HCT116 (cell line): ENCODE data around the gene HIVEP3. TPM values are rescaled to one million over a fixed set of nuclear protein-coding genes. Genes with fewer than 3 reads are reported as not detected.

Source experiments
- ATAC-seq: fragments of 200-7000 bp; cut with Tn5 transposase; 2 replicates; pipeline ENCODE4 v1.9.1; 2020; ENCODE audit warnings: mild to moderate bottlenecking, moderate library complexity
- BruUV-seq: library from RNA; stranded (reverse); fragments of 400-500 nt; replicated peaks from 2 replicates; lab custom pipeline; 2021; lab: Mats Ljungman, UMichigan
- CTCF ChIA-PET: fragments of 300-600 bp; sonication (Branson Sonifier 250); formaldehyde crosslinking; loops from one replicate; lab custom pipeline; 2021; ENCODE audit warnings: antibody characterized with exemption; lab: Charles Lee
- POLR2A ChIA-PET: fragments of 300-600, 350-600 bp; sonication (Branson Sonifier 250); formaldehyde crosslinking; loops from one replicate; lab custom pipeline; 2021; ENCODE audit warnings: antibody characterized with exemption; lab: Charles Lee
- RAD21 ChIA-PET, 2 experiments: fragments of 300-600 bp; sonication (Branson Sonifier 250); formaldehyde crosslinking; loops; one replicate each; lab custom pipeline; 2023; ENCODE audit warnings: low total read pairs in 2 of 2; ENCODE audit not compliant: uncharacterized antibody in 2 of 2, unreplicated experiment in 2 of 2, low non-redundant PET in 1 of 2; lab: Charles Lee
- DNase-seq: peaks from one replicate; pipeline ENCODE4 v3.0.0-alpha.2; 2010; ENCODE audit warnings: low read depth, low spot score
- H2AFZ ChIP-seq: fragments of 200-600 bp; shearing (Covaris generic), sonication (generic); 2 replicates; pipeline ENCODE4 v1.6.1; 2017; ENCODE audit warnings: low read depth, mixed run types, mixed read lengths, antibody characterized with exemption, low read length; ENCODE audit not compliant: poor library complexity, severe bottlenecking
- H3K27ac ChIP-seq: 2 replicates; pipeline ENCODE4 v1.5.1; 2012; ENCODE audit warnings: low read depth, low read length
- H3K27me3 ChIP-seq: fragments of 200-600 bp; sonication (generic); 2 replicates; pipeline ENCODE4 v1.6.1; 2016; ENCODE audit warnings: mixed run types, low read length, mixed read lengths; ENCODE audit not compliant: insufficient read depth
- H3K36me3 ChIP-seq, 2 experiments: fragments of 200-500 bp in 1 of 2; fragments of 200-600 bp in 1 of 2; sonication (Bioruptor generic) in 1 of 2; sonication (generic) in 1 of 2; 2 replicates each; pipeline versions ENCODE4 v1.5.1 to v1.6.1; 2014 to 2016; ENCODE audit warnings: low read length in 2 of 2, inconsistent platforms in 1 of 2, mixed read lengths in 1 of 2, mixed run types in 1 of 2; ENCODE audit not compliant: insufficient read depth in 2 of 2, control insufficient read depth in 1 of 2
- H3K4me1 ChIP-seq, 2 experiments: fragments of 200-600 bp in 1 of 2; sonication (generic) in 1 of 2; 2 replicates each; pipeline versions ENCODE4 v1.5.1 to v1.6.1; 2012 to 2017; ENCODE audit warnings: low read length in 2 of 2, inconsistent platforms in 1 of 2, mild to moderate bottlenecking in 1 of 2, mixed read lengths in 1 of 2, mixed run types in 1 of 2, moderate library complexity in 1 of 2; ENCODE audit not compliant: insufficient read depth in 2 of 2, control insufficient read depth in 1 of 2
- H3K4me2 ChIP-seq: fragments of 200-600 bp; sonication (generic); 2 replicates; pipeline ENCODE4 v1.6.1; 2017; ENCODE audit warnings: mixed run types, low read length, mixed read lengths
- H3K4me3 ChIP-seq, 2 experiments: fragments of 200-600 bp in 1 of 2; sonication (generic) in 1 of 2; replicated peaks in 1 of 2; 2 replicates each; pipeline ENCODE4 v1.5.1; 2011 to 2016; ENCODE audit warnings: low read length in 2 of 2, control low read depth in 1 of 2, low read depth in 1 of 2, mild to moderate bottlenecking in 1 of 2, mixed read lengths in 1 of 2, mixed run types in 1 of 2
- H3K79me2 ChIP-seq: fragments of 200-600 bp; sonication (generic); 2 replicates; pipeline ENCODE4 v1.6.1; 2017; ENCODE audit warnings: mild to moderate bottlenecking, mixed run types, low read length, moderate library complexity, mixed read lengths; ENCODE audit not compliant: insufficient read depth
- H3K9ac ChIP-seq: fragments of 200-600 bp; sonication (generic); 2 replicates; pipeline ENCODE4 v1.6.1; 2016; ENCODE audit warnings: low read length, mixed read lengths
- H3K9me2 ChIP-seq: fragments of 200-600 bp; sonication (generic), shearing (Covaris generic); 2 replicates; pipeline ENCODE4 v1.6.1; 2017; ENCODE audit warnings: mixed run types, mild to moderate bottlenecking, moderate library complexity; ENCODE audit not compliant: insufficient read depth
- H3K9me3 ChIP-seq, 2 experiments: fragments of 200-500 bp in 1 of 2; fragments of 200-600 bp in 1 of 2; sonication (Bioruptor generic) in 1 of 2; sonication (generic) in 1 of 2; 2 replicates each; pipeline ENCODE4 v1.6.1; 2014 to 2017; ENCODE audit warnings: low read length in 2 of 2, mixed read lengths in 2 of 2, inconsistent platforms in 1 of 2, low read depth in 1 of 2, mild to moderate bottlenecking in 1 of 2, mixed run types in 1 of 2, moderate library complexity in 1 of 2; ENCODE audit not compliant: control insufficient read depth in 1 of 2, insufficient read depth in 1 of 2
- H4K20me1 ChIP-seq: fragments of 200-600 bp; sonication (generic), shearing (Covaris generic); 2 replicates; pipeline ENCODE4 v1.6.1; 2017; ENCODE audit warnings: mixed run types, mild to moderate bottlenecking, moderate library complexity; ENCODE audit not compliant: insufficient read depth
- CBX3 ChIP-seq: IDR thresholded peaks from 2 replicates; pipeline ENCODE4 v1.6.1; 2012; ENCODE audit warnings: low read depth
- CEBPB ChIP-seq: IDR thresholded peaks from 2 replicates; pipeline ENCODE4 v1.6.1; 2012; ENCODE audit warnings: low read depth
- EGR1 ChIP-seq: IDR thresholded peaks from 2 replicates; pipeline ENCODE4 v1.6.1; 2012; ENCODE audit warnings: low read depth
- ELF1 ChIP-seq: IDR thresholded peaks from 2 replicates; pipeline ENCODE4 v1.6.1; 2012; ENCODE audit warnings: low read depth, borderline replicate concordance
- EZH2 ChIP-seq: fragments of 200-600 bp; sonication (generic); IDR thresholded peaks from 2 replicates; pipeline ENCODE4 v1.6.1; 2017; ENCODE audit warnings: antibody characterized with exemption, mixed run types
- EZH2phosphoT487 ChIP-seq: fragments of 200-600 bp; IDR thresholded peaks from 2 replicates; pipeline ENCODE4 v1.6.1; 2018; ENCODE audit warnings: antibody characterized with exemption, borderline replicate concordance
- FOSL1 ChIP-seq: IDR thresholded peaks from 2 replicates; pipeline ENCODE4 v1.6.1; 2012; ENCODE audit warnings: low read depth
- JUND ChIP-seq: IDR thresholded peaks from 2 replicates; pipeline ENCODE4 v1.6.1; 2012
- POLR2A ChIP-seq: IDR thresholded peaks from 2 replicates; pipeline ENCODE4 v1.7.0; 2011; ENCODE audit warnings: borderline replicate concordance; ENCODE audit not compliant: insufficient read depth, insufficient read length; ENCODE audit errors: extremely low read depth
- POLR2AphosphoS5 ChIP-seq: IDR thresholded peaks from 2 replicates; pipeline ENCODE4 v1.6.1; 2011; ENCODE audit warnings: mild to moderate bottlenecking, low read depth, low read length, moderate library complexity
- SP1 ChIP-seq: IDR thresholded peaks from 2 replicates; pipeline ENCODE4 v1.6.1; 2012; ENCODE audit warnings: low read depth
- SRF ChIP-seq: IDR thresholded peaks from 2 replicates; pipeline ENCODE4 v1.6.1; 2012; ENCODE audit warnings: low read depth
- TCF7L2 ChIP-seq: IDR thresholded peaks from 2 replicates; pipeline ENCODE4 v1.7.0; 2011; ENCODE audit warnings: borderline replicate concordance, inconsistent platforms; ENCODE audit not compliant: insufficient read depth, insufficient read length; ENCODE audit errors: extremely low read depth
- YY1 ChIP-seq: IDR thresholded peaks from 2 replicates; pipeline ENCODE4 v1.6.1; 2011; ENCODE audit warnings: low read length, low read depth, moderate library complexity, mild to moderate bottlenecking; ENCODE audit not compliant: insufficient replicate concordance; ENCODE audit errors: extremely low read depth
- ZNF274 ChIP-seq: fragments of 200-500 bp; sonication (Bioruptor generic); IDR thresholded peaks from 2 replicates; pipeline ENCODE4 v1.6.1; 2014; ENCODE audit warnings: mild to moderate bottlenecking, low read depth, low read length, inconsistent platforms
- intact Hi-C: fragments of 100-400 bp; cut with micrococcal nuclease; formaldehyde crosslinking; loops from 2 replicates; pipeline ENCODE4 v1.10.0; 2022
- total RNA-seq: library from RNA; stranded (reverse); gene quantifications from one replicate; pipeline ENCODE4 v1.2.1, GENCODE V29; 2021; ENCODE audit not compliant: unreplicated experiment
- TF ChIP-seq, protein P1 (sequence below), 3 experiments: fragments of 200-600 bp in 1 of 3; sonication (generic) in 1 of 3; IDR thresholded peaks in 2 of 3; conservative IDR thresholded peaks in 1 of 3; 2 replicates each; pipeline ENCODE4 v1.5.1; 2012 to 2017; ENCODE audit warnings: low read depth in 2 of 3, low read length in 2 of 3, antibody characterized with exemption in 1 of 3, borderline replicate concordance in 1 of 3, control low read depth in 1 of 3, mild to moderate bottlenecking in 1 of 3, mixed read lengths in 1 of 3, mixed run types in 1 of 3, moderate library complexity in 1 of 3; ENCODE audit not compliant: insufficient read depth in 1 of 3
- TF ChIP-seq, protein P2 (sequence below): IDR thresholded peaks from 2 replicates; pipeline ENCODE4 v1.6.1; 2011; ENCODE audit warnings: mild to moderate bottlenecking, low read length, moderate library complexity; ENCODE audit not compliant: insufficient replicate concordance; ENCODE audit errors: extremely low read depth
- TF ChIP-seq, protein P3 (sequence below): IDR thresholded peaks from 2 replicates; pipeline ENCODE4 v1.6.1; 2012
- TF ChIP-seq, protein P4 (sequence below): IDR thresholded peaks from 2 replicates; pipeline ENCODE4 v1.6.1; 2012; ENCODE audit warnings: low read depth
- TF ChIP-seq, protein P5 (sequence below): IDR thresholded peaks from 2 replicates; pipeline ENCODE4 v1.6.1; 2012

The HIVEP3 gene
- total RNA-seq, 1 experiment from 2014 or later = 7.1 TPM

DNA sequence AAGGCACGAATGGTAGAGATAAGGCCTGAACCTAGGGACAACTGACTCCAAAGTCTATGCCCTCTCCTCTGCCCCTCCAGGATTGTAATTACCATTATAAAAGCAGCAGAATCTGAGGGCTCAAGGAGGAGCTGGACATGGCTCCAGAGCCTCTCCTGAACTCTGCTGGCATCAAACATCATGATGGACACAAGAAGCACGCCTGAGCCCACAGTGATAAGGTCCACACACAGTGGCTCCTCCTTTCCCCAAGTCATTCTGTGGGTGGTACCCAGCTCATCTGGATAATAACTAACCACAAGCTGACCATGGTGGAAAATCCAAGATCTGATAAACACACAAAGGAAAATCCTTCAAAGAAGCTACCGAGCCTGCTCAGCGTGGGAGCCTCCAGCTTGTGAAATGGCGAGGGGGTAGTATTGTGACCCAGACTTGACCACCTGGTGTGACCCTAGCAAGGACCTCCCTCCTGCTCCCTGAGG is 85.2 kb downstream of the HIVEP3 start:
- no peaks in the 10 kb centered on the region for H3K36me3 ChIP-seq
- ATAC-seq (no peak), DNase-seq (no peak)
- CTCF ChIA-PET = no interaction called here
- no peak overlapping the region for H2AFZ ChIP-seq
- RAD21 ChIA-PET = no interaction called here
- no peaks in the 10 kb centered on the region for H3K9me2 ChIP-seq
- no peak overlapping the region for H3K4me2 ChIP-seq
- H3K4me1 ChIP-seq = no peaks in the 10 kb centered on the region
- H3K9me3 ChIP-seq = no peaks in the 10 kb centered on the region
- POLR2A ChIA-PET = no interaction called here
- TF ChIP-seq FOSL1 = no peak
- TF ChIP-seq TCF7L2 = no peak
- TF ChIP-seq, protein P1, sequence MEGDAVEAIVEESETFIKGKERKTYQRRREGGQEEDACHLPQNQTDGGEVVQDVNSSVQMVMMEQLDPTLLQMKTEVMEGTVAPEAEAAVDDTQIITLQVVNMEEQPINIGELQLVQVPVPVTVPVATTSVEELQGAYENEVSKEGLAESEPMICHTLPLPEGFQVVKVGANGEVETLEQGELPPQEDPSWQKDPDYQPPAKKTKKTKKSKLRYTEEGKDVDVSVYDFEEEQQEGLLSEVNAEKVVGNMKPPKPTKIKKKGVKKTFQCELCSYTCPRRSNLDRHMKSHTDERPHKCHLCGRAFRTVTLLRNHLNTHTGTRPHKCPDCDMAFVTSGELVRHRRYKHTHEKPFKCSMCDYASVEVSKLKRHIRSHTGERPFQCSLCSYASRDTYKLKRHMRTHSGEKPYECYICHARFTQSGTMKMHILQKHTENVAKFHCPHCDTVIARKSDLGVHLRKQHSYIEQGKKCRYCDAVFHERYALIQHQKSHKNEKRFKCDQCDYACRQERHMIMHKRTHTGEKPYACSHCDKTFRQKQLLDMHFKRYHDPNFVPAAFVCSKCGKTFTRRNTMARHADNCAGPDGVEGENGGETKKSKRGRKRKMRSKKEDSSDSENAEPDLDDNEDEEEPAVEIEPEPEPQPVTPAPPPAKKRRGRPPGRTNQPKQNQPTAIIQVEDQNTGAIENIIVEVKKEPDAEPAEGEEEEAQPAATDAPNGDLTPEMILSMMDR (IDR thresholded peaks at IDR 0.05 in 2 of 3, conservative IDR thresholded peaks at IDR 0.05 in 1 of 3; ENCODE audit: borderline replicate concordance in 1 of 3, insufficient read depth in 1 of 3, low read depth in 2 of 3, low read length in 2 of 3) = no peak
- no peak for TF ChIP-seq YY1
- TF ChIP-seq, protein P2, sequence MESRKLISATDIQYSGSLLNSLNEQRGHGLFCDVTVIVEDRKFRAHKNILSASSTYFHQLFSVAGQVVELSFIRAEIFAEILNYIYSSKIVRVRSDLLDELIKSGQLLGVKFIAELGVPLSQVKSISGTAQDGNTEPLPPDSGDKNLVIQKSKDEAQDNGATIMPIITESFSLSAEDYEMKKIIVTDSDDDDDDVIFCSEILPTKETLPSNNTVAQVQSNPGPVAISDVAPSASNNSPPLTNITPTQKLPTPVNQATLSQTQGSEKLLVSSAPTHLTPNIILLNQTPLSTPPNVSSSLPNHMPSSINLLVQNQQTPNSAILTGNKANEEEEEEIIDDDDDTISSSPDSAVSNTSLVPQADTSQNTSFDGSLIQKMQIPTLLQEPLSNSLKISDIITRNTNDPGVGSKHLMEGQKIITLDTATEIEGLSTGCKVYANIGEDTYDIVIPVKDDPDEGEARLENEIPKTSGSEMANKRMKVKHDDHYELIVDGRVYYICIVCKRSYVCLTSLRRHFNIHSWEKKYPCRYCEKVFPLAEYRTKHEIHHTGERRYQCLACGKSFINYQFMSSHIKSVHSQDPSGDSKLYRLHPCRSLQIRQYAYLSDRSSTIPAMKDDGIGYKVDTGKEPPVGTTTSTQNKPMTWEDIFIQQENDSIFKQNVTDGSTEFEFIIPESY = no peak
- TF ChIP-seq ELF1 = no peak
- TF ChIP-seq CBX3 = no peak
- TF ChIP-seq ZNF274 = no peak
- TF ChIP-seq POLR2AphosphoS5 = no peak
- TF ChIP-seq, protein P3, sequence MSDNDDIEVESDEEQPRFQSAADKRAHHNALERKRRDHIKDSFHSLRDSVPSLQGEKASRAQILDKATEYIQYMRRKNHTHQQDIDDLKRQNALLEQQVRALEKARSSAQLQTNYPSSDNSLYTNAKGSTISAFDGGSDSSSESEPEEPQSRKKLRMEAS = no peak
- TF ChIP-seq EGR1 = no peak
- TF ChIP-seq JUND = no peak
- no peak for TF ChIP-seq EZH2
- no peak for TF ChIP-seq POLR2A
- no peak for TF ChIP-seq EZH2phosphoT487
- TF ChIP-seq SRF = no peak
- no peak for TF ChIP-seq SP1
- TF ChIP-seq CEBPB = no peak
- TF ChIP-seq, protein P4, sequence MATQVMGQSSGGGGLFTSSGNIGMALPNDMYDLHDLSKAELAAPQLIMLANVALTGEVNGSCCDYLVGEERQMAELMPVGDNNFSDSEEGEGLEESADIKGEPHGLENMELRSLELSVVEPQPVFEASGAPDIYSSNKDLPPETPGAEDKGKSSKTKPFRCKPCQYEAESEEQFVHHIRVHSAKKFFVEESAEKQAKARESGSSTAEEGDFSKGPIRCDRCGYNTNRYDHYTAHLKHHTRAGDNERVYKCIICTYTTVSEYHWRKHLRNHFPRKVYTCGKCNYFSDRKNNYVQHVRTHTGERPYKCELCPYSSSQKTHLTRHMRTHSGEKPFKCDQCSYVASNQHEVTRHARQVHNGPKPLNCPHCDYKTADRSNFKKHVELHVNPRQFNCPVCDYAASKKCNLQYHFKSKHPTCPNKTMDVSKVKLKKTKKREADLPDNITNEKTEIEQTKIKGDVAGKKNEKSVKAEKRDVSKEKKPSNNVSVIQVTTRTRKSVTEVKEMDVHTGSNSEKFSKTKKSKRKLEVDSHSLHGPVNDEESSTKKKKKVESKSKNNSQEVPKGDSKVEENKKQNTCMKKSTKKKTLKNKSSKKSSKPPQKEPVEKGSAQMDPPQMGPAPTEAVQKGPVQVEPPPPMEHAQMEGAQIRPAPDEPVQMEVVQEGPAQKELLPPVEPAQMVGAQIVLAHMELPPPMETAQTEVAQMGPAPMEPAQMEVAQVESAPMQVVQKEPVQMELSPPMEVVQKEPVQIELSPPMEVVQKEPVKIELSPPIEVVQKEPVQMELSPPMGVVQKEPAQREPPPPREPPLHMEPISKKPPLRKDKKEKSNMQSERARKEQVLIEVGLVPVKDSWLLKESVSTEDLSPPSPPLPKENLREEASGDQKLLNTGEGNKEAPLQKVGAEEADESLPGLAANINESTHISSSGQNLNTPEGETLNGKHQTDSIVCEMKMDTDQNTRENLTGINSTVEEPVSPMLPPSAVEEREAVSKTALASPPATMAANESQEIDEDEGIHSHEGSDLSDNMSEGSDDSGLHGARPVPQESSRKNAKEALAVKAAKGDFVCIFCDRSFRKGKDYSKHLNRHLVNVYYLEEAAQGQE = no peak
- TF ChIP-seq, protein P5, sequence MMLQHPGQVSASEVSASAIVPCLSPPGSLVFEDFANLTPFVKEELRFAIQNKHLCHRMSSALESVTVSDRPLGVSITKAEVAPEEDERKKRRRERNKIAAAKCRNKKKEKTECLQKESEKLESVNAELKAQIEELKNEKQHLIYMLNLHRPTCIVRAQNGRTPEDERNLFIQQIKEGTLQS = no peak
- no peaks in the 10 kb centered on the region for H4K20me1 ChIP-seq
- peaks cover 3% of the 10 kb centered on the region; the same call in 1 of the 2 replicates for H3K27me3 ChIP-seq
- H3K9ac ChIP-seq = no peak overlapping the region
- intact Hi-C loops = no loop called here
- no peaks in the 10 kb centered on the region for H3K79me2 ChIP-seq
- H3K4me3 ChIP-seq = no peak overlapping the region
- H3K27ac ChIP-seq = no peak overlapping the region
- no TSS peak for BruUV-seq
